ENCODE data around the gene TRAF2.

Gene TRAF2

DNA sequence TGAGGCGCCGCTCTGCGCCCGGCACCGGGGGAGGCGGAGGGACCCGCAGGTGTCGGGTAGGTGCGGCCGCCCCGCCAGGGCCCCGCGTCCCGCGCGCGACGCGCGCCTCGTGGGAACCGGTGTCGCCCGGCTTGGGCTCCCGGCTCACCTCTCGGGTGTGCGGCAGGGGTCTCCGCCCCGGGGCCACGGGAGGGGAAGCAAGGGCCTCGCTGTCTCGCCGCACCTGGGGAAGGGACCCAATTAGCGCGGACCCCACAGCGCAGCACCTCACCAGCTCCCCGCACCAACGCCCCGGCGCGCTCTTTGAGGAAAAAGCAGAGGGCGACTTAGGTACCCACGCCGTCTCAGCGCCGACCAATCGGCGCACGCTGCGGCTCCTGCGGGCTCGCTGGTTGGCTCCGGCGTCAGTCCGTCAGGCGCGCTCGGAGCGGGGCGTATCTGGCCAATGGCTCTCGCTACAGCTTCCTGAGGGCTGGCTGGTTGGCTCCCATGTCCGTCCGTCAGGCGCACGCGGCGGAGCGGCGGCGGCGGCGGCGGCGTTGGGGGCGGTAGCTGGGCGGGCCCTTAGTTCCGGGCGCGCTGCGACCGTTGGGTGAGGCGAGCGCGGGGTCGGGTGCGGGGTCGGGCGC, at the start of gene TRAF2:
Gene TRAF2 (plus strand): TSS at position 567 of the 629 bp plus-strand sequence. CDS start 12,225 bp downstream, outside the sequence.
- TF ChIP-seq TCF12 (IDR thresholded peaks at IDR 0.05; ENCODE audit: low read depth) (no peak; the same call in 1 of the 2 replicates), CEBPB (IDR thresholded peaks at IDR 0.05) (no peak), TEAD4 (IDR thresholded peaks at IDR 0.05) (no peak), TAF1 (IDR thresholded peaks at IDR 0.05; ENCODE audit: low read depth) (peak; percentile 56; the same call in 1 of the 2 replicates), ZBTB7A (IDR thresholded peaks at IDR 0.05; ENCODE audit: low read depth) (0 out of 2 replicates have a peak, but pooled peaks have one; percentile 12), USF1 (IDR thresholded peaks at IDR 0.05) (0 out of 2 replicates have a peak, but pooled peaks have one; percentile 31), MAX (IDR thresholded peaks at IDR 0.05) (peak; percentile 83), YY1 (IDR thresholded peaks at IDR 0.05; ENCODE audit: low read depth) (peak; percentile 18; the same call in 1 of the 2 replicates), EP300 (IDR thresholded peaks at IDR 0.05; ENCODE audit: borderline replicate concordance) (0 out of 2 replicates have a peak, but pooled peaks have one; percentile 3), NFIC (IDR thresholded peaks at IDR 0.05) (no peak), FOXM1 (IDR thresholded peaks at IDR 0.05; ENCODE audit: borderline replicate concordance, low read depth) (no peak), EGR1 (IDR thresholded peaks at IDR 0.05) (0 out of 2 replicates have a peak, but pooled peaks have one; percentile 2), CREB1 (IDR thresholded peaks at IDR 0.05; ENCODE audit: low read depth) (peak; percentile 74), RAD21 (IDR thresholded peaks at IDR 0.05; ENCODE audit: low read depth) (no peak)
- TF ChIP-seq, protein P1, sequence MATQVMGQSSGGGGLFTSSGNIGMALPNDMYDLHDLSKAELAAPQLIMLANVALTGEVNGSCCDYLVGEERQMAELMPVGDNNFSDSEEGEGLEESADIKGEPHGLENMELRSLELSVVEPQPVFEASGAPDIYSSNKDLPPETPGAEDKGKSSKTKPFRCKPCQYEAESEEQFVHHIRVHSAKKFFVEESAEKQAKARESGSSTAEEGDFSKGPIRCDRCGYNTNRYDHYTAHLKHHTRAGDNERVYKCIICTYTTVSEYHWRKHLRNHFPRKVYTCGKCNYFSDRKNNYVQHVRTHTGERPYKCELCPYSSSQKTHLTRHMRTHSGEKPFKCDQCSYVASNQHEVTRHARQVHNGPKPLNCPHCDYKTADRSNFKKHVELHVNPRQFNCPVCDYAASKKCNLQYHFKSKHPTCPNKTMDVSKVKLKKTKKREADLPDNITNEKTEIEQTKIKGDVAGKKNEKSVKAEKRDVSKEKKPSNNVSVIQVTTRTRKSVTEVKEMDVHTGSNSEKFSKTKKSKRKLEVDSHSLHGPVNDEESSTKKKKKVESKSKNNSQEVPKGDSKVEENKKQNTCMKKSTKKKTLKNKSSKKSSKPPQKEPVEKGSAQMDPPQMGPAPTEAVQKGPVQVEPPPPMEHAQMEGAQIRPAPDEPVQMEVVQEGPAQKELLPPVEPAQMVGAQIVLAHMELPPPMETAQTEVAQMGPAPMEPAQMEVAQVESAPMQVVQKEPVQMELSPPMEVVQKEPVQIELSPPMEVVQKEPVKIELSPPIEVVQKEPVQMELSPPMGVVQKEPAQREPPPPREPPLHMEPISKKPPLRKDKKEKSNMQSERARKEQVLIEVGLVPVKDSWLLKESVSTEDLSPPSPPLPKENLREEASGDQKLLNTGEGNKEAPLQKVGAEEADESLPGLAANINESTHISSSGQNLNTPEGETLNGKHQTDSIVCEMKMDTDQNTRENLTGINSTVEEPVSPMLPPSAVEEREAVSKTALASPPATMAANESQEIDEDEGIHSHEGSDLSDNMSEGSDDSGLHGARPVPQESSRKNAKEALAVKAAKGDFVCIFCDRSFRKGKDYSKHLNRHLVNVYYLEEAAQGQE (IDR thresholded peaks at IDR 0.05; ENCODE audit: low read depth) = no peak

DNA sequence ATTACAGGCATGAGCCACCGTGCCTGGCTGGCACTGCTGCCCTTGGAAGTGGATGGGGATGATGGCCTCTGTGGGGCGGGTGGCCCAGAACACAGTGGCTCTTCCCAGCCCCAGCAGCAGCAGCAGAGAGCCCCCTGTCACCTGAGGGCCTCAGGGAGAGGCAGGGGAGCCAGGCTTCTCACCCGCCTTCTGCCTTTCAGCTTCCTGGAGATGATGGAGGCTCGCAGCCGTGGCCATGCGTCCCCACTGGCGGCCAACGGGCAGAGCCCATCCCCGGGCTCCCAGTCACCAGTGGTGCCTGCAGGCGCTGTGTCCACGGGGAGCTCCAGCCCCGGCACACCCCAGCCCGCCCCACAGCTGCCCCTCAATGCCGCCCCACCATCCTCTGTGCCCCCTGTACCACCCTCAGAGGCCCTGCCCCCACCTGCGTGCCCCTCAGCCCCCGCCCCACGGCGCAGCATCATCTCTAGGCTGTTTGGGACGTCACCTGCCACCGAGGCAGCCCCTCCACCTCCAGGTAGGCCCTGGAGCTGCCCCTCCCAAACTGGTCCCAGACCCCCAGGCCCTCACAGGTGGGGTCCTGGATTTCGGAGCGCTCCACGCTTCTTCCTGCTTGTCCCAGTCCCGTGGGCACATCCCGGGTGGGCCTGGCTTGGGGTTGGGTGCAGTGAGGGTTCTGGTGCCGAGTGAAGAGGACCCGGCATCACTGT, 49.0 kb upstream of the TRAF2 start:
- TF ChIP-seq NFIC (IDR thresholded peaks at IDR 0.05) (no peak), EGR1 (IDR thresholded peaks at IDR 0.05) (no peak), TAF1 (IDR thresholded peaks at IDR 0.05; ENCODE audit: low read depth) (no peak), EP300 (IDR thresholded peaks at IDR 0.05; ENCODE audit: borderline replicate concordance) (no peak), TCF12 (IDR thresholded peaks at IDR 0.05; ENCODE audit: low read depth) (no peak), RAD21 (IDR thresholded peaks at IDR 0.05; ENCODE audit: low read depth) (no peak), YY1 (IDR thresholded peaks at IDR 0.05; ENCODE audit: low read depth) (no peak)
- TF ChIP-seq, protein P1 (IDR thresholded peaks at IDR 0.05; ENCODE audit: low read depth) = no peak

- TF ChIP-seq USF1 (IDR thresholded peaks at IDR 0.05) (no peak), FOXM1 (IDR thresholded peaks at IDR 0.05; ENCODE audit: borderline replicate concordance, low read depth) (no peak)
Observed at GRCh38 chr9:136838314-136839228, 47.7 kb upstream of the TRAF2 start.

- TF ChIP-seq, protein P1 (IDR thresholded peaks at IDR 0.05; ENCODE audit: low read depth) = no peak
- TF ChIP-seq YY1 (IDR thresholded peaks at IDR 0.05; ENCODE audit: low read depth) (no peak), USF1 (IDR thresholded peaks at IDR 0.05) (no peak), ZBTB7A (IDR thresholded peaks at IDR 0.05; ENCODE audit: low read depth) (no peak), TAF1 (IDR thresholded peaks at IDR 0.05; ENCODE audit: low read depth) (no peak), EGR1 (IDR thresholded peaks at IDR 0.05) (no peak), TCF12 (IDR thresholded peaks at IDR 0.05; ENCODE audit: low read depth) (no peak), CEBPB (IDR thresholded peaks at IDR 0.05) (no peak)
Observed at GRCh38 chr9:136839229-136840139, 46.8 kb upstream of the TRAF2 start.

Measured in Ishikawa (cell line).